B cell (primary cell): ENCODE results near the gene MINAR1. TPM values are rescaled to one million over a fixed set of nuclear protein-coding genes. Genes with fewer than 3 reads are reported as not detected.
"Not testable (repeated sequence)": the region's sequence is repeated elsewhere in the genome, so short reads cannot be mapped to it uniquely, and the experiment has no call there.

Experiments used
- ATAC-seq: fragments of 200-7000 bp; cut with Tn5 transposase; one replicate; pipeline ENCODE4 v1.10.0; 2021; ENCODE audit warnings: low read depth, mild to moderate bottlenecking, moderate number of reproducible peaks, moderate library complexity
- CTCF ChIA-PET: fragments of 350-600 bp; sonication (Branson Sonifier 250); formaldehyde crosslinking; loops from one replicate; lab custom pipeline; 2021; ENCODE audit warnings: antibody characterized with exemption, inconsistent platforms; lab: Charles Lee
- POLR2A ChIA-PET: fragments of 350-600 bp; sonication (Branson Sonifier 250); formaldehyde crosslinking; loops from one replicate; lab custom pipeline; 2021; ENCODE audit warnings: antibody characterized with exemption; lab: Charles Lee
- DNase-seq: peaks from one replicate; pipeline ENCODE4 v3.0.0; 2013
- H2AFZ ChIP-seq: 2 replicates; pipeline ENCODE4 v1.6.1; 2012; ENCODE audit warnings: mild to moderate bottlenecking, low read depth, low read length; ENCODE audit not compliant: insufficient read depth, poor library complexity, severe bottlenecking
- H3K27ac ChIP-seq, 2 donors: 1 replicate in 1 of 2; 2 replicates in 1 of 2; pipeline ENCODE4 v1.5.1; 2012 to 2013; ENCODE audit warnings: low read length in 2 of 2, mild to moderate bottlenecking in 2 of 2, moderate library complexity in 1 of 2
- H3K27me3 ChIP-seq, 4 experiments: fragments of 200-600 bp in 1 of 4; sonication (generic) in 1 of 4; replicated peaks in 1 of 4; 1 replicate in 2 of 4; 2 replicates in 2 of 4; pipeline versions ENCODE4 v1.6.1 to v1.7.0; 2013 to 2016; ENCODE audit warnings: low read length in 3 of 4, mild to moderate bottlenecking in 2 of 4, mixed read lengths in 1 of 4, moderate library complexity in 1 of 4; ENCODE audit not compliant: insufficient read depth in 4 of 4, control insufficient read depth in 3 of 4; ENCODE audit errors: control extremely low read depth in 1 of 4
- H3K36me3 ChIP-seq, 2 experiments: replicated peaks in 1 of 2; 1 replicate in 1 of 2; 2 replicates in 1 of 2; pipeline versions ENCODE4 v1.6.1 to v1.7.1; 2013; ENCODE audit warnings: low read length in 1 of 2; ENCODE audit not compliant: insufficient read depth in 2 of 2, control insufficient read depth in 1 of 2; ENCODE audit errors: control extremely low read depth in 1 of 2, extremely low read depth in 1 of 2
- H3K4me1 ChIP-seq, 2 donors: fragments of 200-600 bp in 1 of 2; sonication (generic) in 1 of 2; 1 replicate in 1 of 2; 2 replicates in 1 of 2; pipeline versions ENCODE4 v1.5.1 to v1.6.1; 2013 to 2017; ENCODE audit warnings: low read length in 2 of 2; ENCODE audit not compliant: control insufficient read depth in 2 of 2, insufficient read depth in 2 of 2
- H3K4me2 ChIP-seq: replicated peaks from 2 replicates; pipeline ENCODE3; 2012; ENCODE audit warnings: mild to moderate bottlenecking, low read depth, low read length; ENCODE audit not compliant: poor library complexity, severe bottlenecking
- H3K4me3 ChIP-seq, 5 experiments: fragments of 200-600 bp in 1 of 5; sonication (generic) in 1 of 5; 1 replicate in 3 of 5; 2 replicates in 2 of 5; pipeline versions ENCODE4 v1.5.1 to v1.7.0; 2011 to 2016; ENCODE audit warnings: low read length in 4 of 5, mild to moderate bottlenecking in 4 of 5, low read depth in 2 of 5, control low read depth in 1 of 5, moderate library complexity in 1 of 5; ENCODE audit not compliant: insufficient read depth in 1 of 5; ENCODE audit errors: control extremely low read depth in 1 of 5, extremely low read depth in 1 of 5
- H3K79me2 ChIP-seq: fragments of 200-600 bp; sonication (generic); one replicate; pipeline ENCODE4 v1.6.0; 2016; ENCODE audit warnings: low read length; ENCODE audit not compliant: control insufficient read depth, insufficient read depth
- H3K9ac ChIP-seq: fragments of 200-600 bp; sonication (generic); 2 replicates; pipeline ENCODE4 v1.6.1; 2017; ENCODE audit warnings: mild to moderate bottlenecking, low read length, moderate library complexity
- H3K9me3 ChIP-seq, 3 donors: one replicate each; pipeline versions ENCODE4 v1.6.1 to v1.7.1; 2013; ENCODE audit warnings: low read length in 2 of 3; ENCODE audit not compliant: control insufficient read depth in 2 of 3, insufficient read depth in 1 of 3; ENCODE audit errors: control extremely low read depth in 1 of 3
- H4K20me1 ChIP-seq: 2 replicates; pipeline ENCODE4 v1.6.0; 2012; ENCODE audit warnings: mild to moderate bottlenecking, low read length; ENCODE audit not compliant: insufficient read depth, control insufficient read depth, poor library complexity, severe bottlenecking
- H3K27ac Mint-ChIP-seq: one replicate; pipeline ENCODE4 v1.8.0; 2021; ENCODE audit warnings: mixed read lengths
- H3K27me3 Mint-ChIP-seq: one replicate; pipeline ENCODE4 v1.8.0; 2021; ENCODE audit warnings: mixed read lengths
- H3K4me1 Mint-ChIP-seq: one replicate; pipeline ENCODE4 v1.8.0; 2021; ENCODE audit warnings: mixed read lengths
- H3K4me3 Mint-ChIP-seq: one replicate; pipeline ENCODE4 v1.8.0; 2021; ENCODE audit warnings: mixed read lengths
- H3K9me3 Mint-ChIP-seq: one replicate; pipeline ENCODE4 v1.8.0; 2022; ENCODE audit warnings: mixed read lengths; ENCODE audit not compliant: insufficient read depth
- EZH2 ChIP-seq: IDR thresholded peaks from 2 replicates; pipeline ENCODE4 v1.6.1; 2012; ENCODE audit warnings: borderline replicate concordance, low read depth, mild to moderate bottlenecking, moderate library complexity, low read length; ENCODE audit not compliant: insufficient read depth, poor library complexity, severe bottlenecking
- WGBS: methylation state at CpG from one replicate; pipeline ENCODE4 v1.1.5; 2013; ENCODE audit warnings: missing lambda C conversion rate; ENCODE audit not compliant: insufficient coverage; 5-methylcytosine and 5-hydroxymethylcytosine counted together
- intact Hi-C: fragments of 100-400 bp; cut with micrococcal nuclease; formaldehyde crosslinking; loops from one replicate; pipeline ENCODE4 v1.10.0; 2022
- polyA plus RNA-seq: library from polyadenylated mRNA; depleted of rRNA; stranded (reverse); fragments of >200 nt; gene quantifications from 2 replicates; pipeline ENCODE4 v1.2.3, GENCODE V29; 2012
- total RNA-seq, 2 donors: library from RNA; stranded (reverse); fragments of 120-200 nt in 1 of 2; gene quantifications; 1 replicate in 1 of 2; 2 replicates in 1 of 2; pipeline versions ENCODE4 v1.2.3 to v1.2.4, GENCODE V29; 2013 to 2022
- TF ChIP-seq, protein P1 (sequence below): fragments of 200-600 bp; IDR thresholded peaks from one replicate; pipeline ENCODE4 v1.8.0; 2022; ENCODE audit warnings: antibody characterized with exemption, mild to moderate bottlenecking

Gene MINAR1
- total and polyA plus RNA-seq, 2 donors (not counting 1 experiment from before 2014, with no cell fraction given) = 0.16 to 0.27 TPM

- 88% methylated on average over 7 of the region's 10 CpGs for WGBS
These were observed 6.4 kb upstream of the MINAR1 start for GRCh38 chr15:79425591-79426295.

GRCh38 chr15:79426899-79427298 lies 5.2 kb upstream of the MINAR1 start:
- ATAC-seq, H3K36me3 ChIP-seq, POLR2A ChIA-PET, H3K4me1 ChIP-seq, H3K4me1 Mint-ChIP-seq, H3K4me3 ChIP-seq, H2AFZ ChIP-seq, intact Hi-C loops, CTCF ChIA-PET, H3K4me3 Mint-ChIP-seq, H4K20me1 ChIP-seq, H3K9ac ChIP-seq, H3K27ac ChIP-seq, H3K9me3 ChIP-seq, H3K9me3 Mint-ChIP-seq, H3K4me2 ChIP-seq, H3K79me2 ChIP-seq, DNase-seq, H3K27ac Mint-ChIP-seq: not testable (repeated sequence)
- WGBS = no CpG with 5 or more reads among the region's 2 CpGs
- H3K27me3 Mint-ChIP-seq = peaks cover 40% of the 10 kb centered on the region
- H3K27me3 ChIP-seq = peaks cover 0 to 22% (median 12%) of the 10 kb centered on the region in 4 experiments

More at GRCh38 chr15:79425591-79426295, 6.4 kb upstream of the MINAR1 start:
- no peak for ATAC-seq
- Mint-ChIP-seq H3K4me1 (peaks cover 3% of the 10 kb centered on the region), H3K4me3 (no peak overlapping the region), H3K27me3 (peaks cover 32% of the 10 kb centered on the region), H3K27ac (no peak overlapping the region), H3K9me3 (no peaks in the 10 kb centered on the region)
- H3K36me3 ChIP-seq = no peaks in the 10 kb centered on the region
- peaks cover 0 to 13% (median 8%) of the 10 kb centered on the region in 4 experiments for H3K27me3 ChIP-seq
- no peak for DNase-seq
- H3K27ac ChIP-seq = no peak overlapping the region
- no peaks in the 10 kb centered on the region for H4K20me1 ChIP-seq
- no peak overlapping the region for H3K4me3 ChIP-seq
- no peaks in the 10 kb centered on the region for H3K4me1 ChIP-seq
- H3K9ac ChIP-seq = no peak overlapping the region
- no peaks in the 10 kb centered on the region for H3K79me2 ChIP-seq
- peaks cover 0 to 6% (median 0%) of the 10 kb centered on the region in 3 donors for H3K9me3 ChIP-seq
- no peak overlapping the region for H3K4me2 ChIP-seq
- intact Hi-C loops = no loop called here
- ChIA-PET POLR2A (no interaction called here), CTCF (interaction anchor here (0.6 kb wide), 1 partner anchor 9 kb away, joined by 3 read pairs; no protein-coding TSS in a partner anchor)
- no peak for TF ChIP-seq EZH2
- TF ChIP-seq, protein P1, sequence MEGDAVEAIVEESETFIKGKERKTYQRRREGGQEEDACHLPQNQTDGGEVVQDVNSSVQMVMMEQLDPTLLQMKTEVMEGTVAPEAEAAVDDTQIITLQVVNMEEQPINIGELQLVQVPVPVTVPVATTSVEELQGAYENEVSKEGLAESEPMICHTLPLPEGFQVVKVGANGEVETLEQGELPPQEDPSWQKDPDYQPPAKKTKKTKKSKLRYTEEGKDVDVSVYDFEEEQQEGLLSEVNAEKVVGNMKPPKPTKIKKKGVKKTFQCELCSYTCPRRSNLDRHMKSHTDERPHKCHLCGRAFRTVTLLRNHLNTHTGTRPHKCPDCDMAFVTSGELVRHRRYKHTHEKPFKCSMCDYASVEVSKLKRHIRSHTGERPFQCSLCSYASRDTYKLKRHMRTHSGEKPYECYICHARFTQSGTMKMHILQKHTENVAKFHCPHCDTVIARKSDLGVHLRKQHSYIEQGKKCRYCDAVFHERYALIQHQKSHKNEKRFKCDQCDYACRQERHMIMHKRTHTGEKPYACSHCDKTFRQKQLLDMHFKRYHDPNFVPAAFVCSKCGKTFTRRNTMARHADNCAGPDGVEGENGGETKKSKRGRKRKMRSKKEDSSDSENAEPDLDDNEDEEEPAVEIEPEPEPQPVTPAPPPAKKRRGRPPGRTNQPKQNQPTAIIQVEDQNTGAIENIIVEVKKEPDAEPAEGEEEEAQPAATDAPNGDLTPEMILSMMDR = no peak
- no peak overlapping the region for H2AFZ ChIP-seq
